Neutrophil (primary cell): ENCODE results near the gene MAGEF1.

Experiments
- H3K27ac ChIP-seq: fragments of 200-600 bp; sonication (generic); 2 replicates; pipeline ENCODE4 v1.5.1; 2016; ENCODE audit warnings: mild to moderate bottlenecking, moderate library complexity
- H3K27me3 ChIP-seq: fragments of 200-600 bp; sonication (generic); 2 replicates; pipeline ENCODE4 v1.6.0; 2016; ENCODE audit warnings: mild to moderate bottlenecking
- H3K36me3 ChIP-seq: fragments of 200-600 bp; sonication (generic); 2 replicates; pipeline ENCODE4 v1.5.1; 2017
- H3K4me1 ChIP-seq, 2 experiments: fragments of 200-600 bp in 1 of 2; sonication (generic) in 1 of 2; 1 replicate in 1 of 2; 2 replicates in 1 of 2; pipeline versions ENCODE4 v1.5.1 to v1.6.1; 2013 to 2016; ENCODE audit warnings: low read depth in 1 of 2, low read length in 1 of 2, mild to moderate bottlenecking in 1 of 2, moderate library complexity in 1 of 2; ENCODE audit not compliant: control insufficient read depth in 1 of 2, insufficient read depth in 1 of 2
- H3K4me3 ChIP-seq, 2 experiments: fragments of 200-600 bp in 1 of 2; sonication (generic) in 1 of 2; 1 replicate in 1 of 2; 2 replicates in 1 of 2; pipeline ENCODE4 v1.5.1; 2013 to 2016; ENCODE audit warnings: low read depth in 1 of 2, low read length in 1 of 2, mild to moderate bottlenecking in 1 of 2, moderate library complexity in 1 of 2
- H3K9me3 ChIP-seq: fragments of 200-600 bp; sonication (generic); 2 replicates; pipeline ENCODE4 v1.5.1; 2016
- CTCF ChIP-seq: fragments of 200-600 bp; sonication (generic); IDR thresholded peaks from 2 replicates; pipeline ENCODE4 v1.5.1; 2016; ENCODE audit warnings: antibody characterized with exemption

Gene MAGEF1

GRCh38 chr3:184719709-184720108, 7.8 kb upstream of the MAGEF1 start:
- no peaks in the 10 kb centered on the region for H3K36me3 ChIP-seq
- no peaks in the 10 kb centered on the region for H3K4me1 ChIP-seq
- H3K27ac ChIP-seq = no peak overlapping the region
- H3K9me3 ChIP-seq = no peaks in the 10 kb centered on the region
- H3K4me3 ChIP-seq = no peak overlapping the region
- H3K27me3 ChIP-seq = no peaks in the 10 kb centered on the region
- TF ChIP-seq CTCF = no peak

- H3K4me1 ChIP-seq = no peaks in the 10 kb centered on the region
- H3K27me3 ChIP-seq = no peaks in the 10 kb centered on the region
- H3K9me3 ChIP-seq = no peaks in the 10 kb centered on the region
- no peak overlapping the region for H3K27ac ChIP-seq
- H3K4me3 ChIP-seq = no peak overlapping the region
- TF ChIP-seq CTCF = no peak
- no peaks in the 10 kb centered on the region for H3K36me3 ChIP-seq
These were observed 6.6 kb upstream of the MAGEF1 start for GRCh38 chr3:184718431-184718830.

GRCh38 chr3:184717399-184717983, 5.6 kb upstream of the MAGEF1 start:
- Histone ChIP-seq H3K9me3 (no peaks in the 10 kb centered on the region), H3K4me1 (peaks cover under 1 to 1% of the 10 kb centered on the region in 2 experiments), H3K4me3 (no peak overlapping the region), H3K27me3 (no peaks in the 10 kb centered on the region), H3K27ac (no peak overlapping the region), H3K36me3 (no peaks in the 10 kb centered on the region)
- no peak for TF ChIP-seq CTCF

GRCh38 chr3:184716622-184717398, 4.9 kb upstream of the MAGEF1 start:
- H3K27ac ChIP-seq = no peak overlapping the region
- no peak overlapping the region for H3K4me3 ChIP-seq
- H3K27me3 ChIP-seq = no peaks in the 10 kb centered on the region
- no peaks in the 10 kb centered on the region for H3K36me3 ChIP-seq
- TF ChIP-seq CTCF = no peak
- H3K4me1 ChIP-seq = peaks cover 7 to 8% of the 10 kb centered on the region in 2 experiments
- no peaks in the 10 kb centered on the region for H3K9me3 ChIP-seq

- H3K4me3 ChIP-seq = no peak overlapping the region
These were observed 4.2 kb upstream of the MAGEF1 start for GRCh38 chr3:184715943-184716621.

More at GRCh38 chr3:184715943-184716621, 4.2 kb upstream of the MAGEF1 start:
- Histone ChIP-seq H3K36me3 (no peaks in the 10 kb centered on the region), H3K27me3 (no peaks in the 10 kb centered on the region), H3K4me1 (peaks cover 12 to 14% of the 10 kb centered on the region in 2 experiments), H3K27ac (no peak overlapping the region), H3K9me3 (no peaks in the 10 kb centered on the region)
- no peak for TF ChIP-seq CTCF
